Endometrium (tissue), 2 donors: ENCODE data around the gene SKA2.
"Not testable (repeated sequence)": the region's sequence is repeated elsewhere in the genome, so short reads cannot be mapped to it uniquely, and the experiment has no call there.

Experiments used
- FAIRE-seq: peaks from 2 replicates; lab custom pipeline; 2012; peaks lifted over from hg19 to GRCh38; lab: Jason Lieb, UNC
- donor health status: control.
- donor health status: control.

The SKA2 gene

GRCh38 chr17:59154721-59155438, at the start of gene SKA2:
Gene SKA2, minus strand, starts transcription at chr17:59155186. Its CDS starts 23 bp downstream, at chr17:59155163.
- FAIRE-seq = peak; percentile 99

- no peak for FAIRE-seq
These were observed 47.3 kb upstream of the SKA2 start for GRCh38 chr17:59202320-59202719.

- no peak for FAIRE-seq
These were observed 44.4 kb upstream of the SKA2 start for GRCh38 chr17:59199398-59199797.

- FAIRE-seq = no peak
These were observed 38.4 kb upstream of the SKA2 start for GRCh38 chr17:59193336-59193862.

- no peak for FAIRE-seq
These were observed 35.8 kb upstream of the SKA2 start for GRCh38 chr17:59190806-59191205.

DNA sequence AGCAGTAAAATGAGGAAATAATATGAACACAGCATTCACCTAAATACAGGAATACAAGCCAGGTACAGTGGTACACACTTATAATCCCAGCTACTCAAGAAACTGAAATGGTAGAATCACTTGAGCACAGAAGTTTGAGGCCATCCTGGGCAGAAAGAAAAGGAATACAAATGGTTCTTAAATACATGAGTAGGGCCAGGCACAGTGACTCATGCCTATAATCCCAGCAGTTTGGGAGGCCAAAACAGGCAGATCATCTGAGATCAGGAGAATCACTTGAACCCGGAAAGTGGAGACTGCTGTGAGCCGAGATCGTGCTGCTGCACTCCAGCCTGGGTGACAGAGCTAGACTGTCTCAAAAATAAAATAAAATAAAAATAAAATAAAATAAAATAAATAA, 31.9 kb upstream of the SKA2 start:
- FAIRE-seq = no peak

DNA sequence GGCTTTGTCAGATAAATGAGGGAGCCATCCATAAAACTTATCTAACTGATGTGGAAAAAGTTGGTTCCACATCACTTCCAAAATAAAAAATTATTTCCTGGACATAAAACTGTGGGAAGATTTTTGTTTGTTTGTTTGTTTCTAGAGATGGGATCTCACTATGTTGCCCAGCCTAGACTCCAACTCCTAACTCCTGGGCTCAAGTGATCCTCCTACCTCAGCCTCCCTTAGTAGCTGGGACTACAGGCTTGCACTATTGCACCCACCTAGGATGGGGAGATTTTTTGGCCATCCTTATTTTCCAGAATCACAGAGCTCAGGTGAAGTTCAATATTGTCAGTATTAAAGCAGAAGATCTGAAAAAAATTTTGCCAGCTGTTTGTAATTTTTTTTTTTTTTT, 31.0 kb upstream of the SKA2 start:
- FAIRE-seq = no peak

DNA sequence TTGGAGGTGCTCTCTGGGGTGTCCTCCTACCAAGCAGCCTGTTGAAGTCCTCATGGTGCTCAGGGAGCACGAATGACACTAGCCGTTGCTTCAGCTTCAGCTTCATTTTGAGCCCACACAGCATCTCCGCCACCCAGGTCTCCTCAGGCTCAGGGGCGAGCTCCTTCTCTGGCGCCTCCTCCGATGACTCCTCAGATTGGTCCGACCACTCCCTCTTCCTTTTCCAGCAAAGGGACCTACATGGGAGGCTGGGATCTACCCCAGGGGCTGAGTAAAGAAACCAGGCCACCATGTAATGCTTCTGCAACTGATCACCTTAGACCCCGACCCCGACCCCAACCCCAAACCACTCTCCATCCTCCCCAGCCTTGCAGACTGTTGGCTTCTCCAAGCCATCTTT, 26.5 kb upstream of the SKA2 start:
- FAIRE-seq = no peak

DNA sequence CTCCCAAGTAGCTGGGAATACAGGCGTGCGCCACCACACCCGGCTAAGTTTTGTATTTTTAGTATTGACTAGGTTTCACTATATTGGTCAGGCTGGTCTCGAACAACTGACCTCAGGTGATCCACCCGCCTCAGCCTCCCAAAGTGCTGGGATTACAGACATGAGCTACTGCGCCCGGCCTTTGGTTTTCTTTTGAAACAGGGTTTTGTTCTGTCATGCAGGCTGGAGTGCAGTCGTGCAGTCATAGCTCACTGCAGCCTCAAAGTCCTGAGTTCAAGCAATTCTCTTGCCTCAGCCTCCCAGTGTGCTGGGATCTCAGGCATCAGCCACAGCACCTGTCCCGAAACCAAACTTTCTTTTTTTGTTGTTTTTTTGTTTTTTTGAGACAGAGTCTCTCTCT, 25.6 kb upstream of the SKA2 start:
- FAIRE-seq = no peak

- not testable (repeated sequence) for FAIRE-seq
These were observed 24.6 kb upstream of the SKA2 start for GRCh38 chr17:59179601-59180000.

DNA sequence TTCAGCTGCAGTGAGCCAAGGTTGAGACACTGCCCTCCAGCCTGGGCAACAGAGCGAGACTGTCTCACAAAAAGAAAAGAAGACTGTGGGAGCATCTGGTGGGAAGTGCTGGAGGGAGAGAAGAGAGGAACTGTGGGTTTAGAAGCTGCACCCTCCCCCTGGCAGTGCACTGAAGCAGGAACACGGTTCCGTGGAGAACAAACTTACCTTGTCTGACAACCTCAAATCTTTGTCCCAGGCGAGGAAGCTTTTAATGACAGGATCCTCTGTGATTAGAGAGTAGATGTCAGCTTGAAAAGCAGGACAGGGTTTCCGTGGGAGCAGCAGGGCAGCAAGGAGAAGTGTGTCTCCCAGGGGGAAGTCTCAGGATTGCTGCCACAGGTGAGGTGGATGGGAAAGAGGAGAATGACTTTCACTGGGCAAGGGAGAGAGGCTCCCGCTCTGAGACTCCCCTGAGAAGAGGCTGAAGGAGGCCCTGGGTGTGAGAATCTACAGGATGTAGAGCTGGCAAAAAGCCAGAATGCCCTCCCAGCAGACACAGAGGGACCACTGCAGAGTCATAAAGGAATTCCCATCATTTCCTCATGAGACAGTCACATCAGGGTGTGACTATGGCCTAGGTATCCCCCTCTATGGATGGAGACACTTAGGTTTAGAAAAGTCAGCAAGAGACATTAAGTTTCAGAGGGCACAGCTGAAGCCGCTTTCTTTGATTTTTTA, 23.4 kb upstream of the SKA2 start:
- no peak for FAIRE-seq

GRCh38 chr17:59175076-59175475, 20.1 kb upstream of the SKA2 start:
- FAIRE-seq = no peak

- FAIRE-seq = no peak
These were observed 19.7 kb upstream of the SKA2 start for GRCh38 chr17:59174671-59175070.

GRCh38 chr17:59172436-59173004, 17.5 kb upstream of the SKA2 start:
- FAIRE-seq = no peak

GRCh38 chr17:59167571-59168001, 12.6 kb upstream of the SKA2 start:
- FAIRE-seq = no peak

DNA sequence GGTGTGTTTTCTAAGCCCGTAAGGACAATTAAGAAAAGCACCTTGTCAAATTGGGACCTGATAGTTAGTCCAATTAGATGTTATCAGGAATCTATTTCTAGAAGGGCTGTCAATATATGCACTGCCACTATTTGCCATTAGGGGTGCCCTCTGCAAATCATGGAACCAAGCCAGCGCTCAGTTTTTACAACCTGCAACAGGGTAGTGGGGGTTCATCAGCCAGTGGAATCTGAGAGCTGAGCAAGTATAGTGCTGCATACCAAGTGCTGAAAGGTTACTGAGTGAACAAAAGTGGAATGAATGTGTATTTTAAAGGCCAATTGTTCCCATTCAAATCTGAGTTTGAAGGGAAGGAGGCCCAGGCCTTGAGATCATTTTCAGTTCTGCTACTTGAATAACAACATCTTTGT, 11.0 kb upstream of the SKA2 start:
- no peak for FAIRE-seq

DNA sequence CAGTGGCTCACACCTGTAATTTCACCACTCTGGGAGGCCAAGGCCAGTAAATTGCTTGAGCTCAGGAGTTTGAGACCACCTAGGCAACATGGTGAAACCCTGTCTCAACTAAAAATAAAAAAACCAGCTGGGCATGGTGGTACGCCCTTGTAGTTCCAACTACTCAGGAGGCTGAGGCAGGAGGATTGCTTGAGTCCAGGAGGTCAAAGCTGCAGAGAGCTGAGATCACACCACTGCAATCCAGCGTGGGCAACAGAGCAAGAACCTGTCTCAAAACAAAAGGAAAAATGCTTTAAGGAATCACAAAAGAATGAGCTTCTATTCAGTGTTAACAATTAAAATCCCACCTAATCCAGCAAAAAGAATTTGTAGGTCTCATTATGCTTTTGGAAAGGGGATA, 6.5 kb upstream of the SKA2 start:
- no peak for FAIRE-seq

DNA sequence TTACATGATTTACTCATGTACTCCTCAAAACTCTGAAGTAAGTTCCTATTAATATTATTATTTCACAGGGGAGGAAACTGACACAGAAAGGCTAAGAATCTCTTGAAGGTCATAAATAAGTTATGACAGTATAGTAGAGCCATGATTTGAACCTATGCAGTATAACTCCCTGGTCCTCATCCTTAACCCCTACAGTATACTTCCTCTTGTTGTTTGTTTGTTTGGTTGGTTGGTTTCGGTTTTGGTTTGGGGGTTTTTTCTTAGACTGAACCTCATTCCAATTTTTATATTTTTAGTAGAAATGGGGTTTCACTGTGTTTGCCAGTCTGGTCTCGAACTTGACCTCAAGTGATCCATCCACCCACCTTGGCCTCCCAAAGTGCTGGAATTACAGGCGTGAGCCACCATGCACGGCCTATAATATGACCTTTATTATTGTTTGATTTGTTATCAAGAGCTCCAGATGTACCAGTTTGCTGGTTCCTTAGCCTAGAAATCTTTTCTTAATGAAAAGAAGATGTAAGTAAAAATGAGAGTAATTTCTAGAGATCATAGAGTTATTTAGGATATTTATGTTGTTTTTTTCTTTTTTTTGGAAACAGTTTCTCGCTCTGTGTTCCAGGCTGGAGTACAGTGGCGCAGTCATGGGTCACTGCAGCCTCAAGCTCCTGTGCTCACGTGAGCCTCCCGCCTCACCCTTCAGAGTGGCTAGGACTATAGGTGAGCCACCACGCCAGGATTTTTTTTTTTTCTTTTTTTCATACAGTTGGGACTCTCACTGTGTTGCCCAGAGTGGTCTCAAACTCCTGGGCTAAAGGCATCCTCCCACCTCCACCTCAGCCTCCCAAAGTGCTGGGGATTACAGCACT, 5.4 kb upstream of the SKA2 start:
- no peak for FAIRE-seq

DNA sequence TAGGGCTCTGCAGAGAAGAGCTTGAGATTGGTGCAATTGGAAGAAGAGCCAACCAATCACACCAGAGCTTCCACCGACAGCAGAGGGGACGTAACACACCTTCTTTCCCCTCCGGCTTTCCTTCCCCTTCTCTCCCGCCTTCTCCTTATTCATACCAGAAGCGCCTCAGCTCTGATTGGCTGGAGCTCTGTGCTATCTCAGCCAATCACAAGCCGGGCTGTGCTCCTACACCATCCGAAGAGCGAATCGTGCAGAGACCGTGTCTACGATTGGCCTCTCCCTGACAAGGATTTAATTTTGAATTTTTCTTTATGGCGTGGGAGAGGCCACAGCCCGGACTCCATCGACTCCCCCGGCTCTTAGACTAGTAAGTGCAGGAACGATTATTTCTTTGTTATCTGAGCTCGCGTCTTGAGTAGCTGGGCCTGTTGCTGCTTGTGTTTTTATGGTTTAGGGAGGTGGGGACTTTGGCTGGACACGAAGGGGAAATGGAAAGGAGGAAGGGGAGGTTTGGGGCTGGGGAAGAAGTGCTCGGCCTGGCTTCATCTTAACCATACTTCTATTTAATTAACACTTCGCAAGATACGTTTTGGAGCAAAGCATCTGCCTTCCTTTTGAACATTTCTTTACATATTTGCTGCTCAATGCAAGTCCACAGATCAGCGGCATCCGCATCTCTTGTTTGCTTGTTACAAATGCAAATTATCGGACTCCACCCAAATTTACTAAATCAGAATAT, 622 bp upstream of the SKA2 start, which contains the start of gene PRR11:
PRR11 (plus strand) TSS at position 308 of the 739 bp plus-strand sequence. CDS start 14,007 bp downstream, outside the sequence.
- no peak for FAIRE-seq

GRCh38 chr17:59154292-59154720, 680 bp downstream of the SKA2 start:
- no peak for FAIRE-seq

- FAIRE-seq = no peak
These were observed 2.1 kb downstream of the SKA2 start for GRCh38 chr17:59152925-59153324.
